GM18858 (cell line): ENCODE results near the gene KLK14.

Experiments used
- ATAC-seq: cut with Tn5 transposase; IDR thresholded peaks from one replicate; pipeline ENCODE4 v1.9.1; 2021; ENCODE audit not compliant: unreplicated experiment

The KLK14 gene

DNA sequence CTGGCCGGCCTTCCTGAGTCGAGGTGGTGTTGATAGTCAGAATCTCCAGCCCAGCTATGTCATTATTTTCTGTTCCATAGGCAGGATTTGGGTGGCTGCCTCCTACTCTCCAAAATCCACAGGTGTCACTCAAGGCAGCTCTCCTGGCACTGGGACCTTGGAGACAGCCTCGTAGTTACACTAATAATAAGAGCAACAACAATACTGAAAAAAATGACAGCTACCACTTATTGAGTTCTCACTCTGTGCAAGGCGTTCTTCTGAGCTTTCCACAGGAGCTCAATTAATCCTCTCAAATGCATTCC, 35.7 kb downstream of the KLK14 start:
- no peak for ATAC-seq

DNA sequence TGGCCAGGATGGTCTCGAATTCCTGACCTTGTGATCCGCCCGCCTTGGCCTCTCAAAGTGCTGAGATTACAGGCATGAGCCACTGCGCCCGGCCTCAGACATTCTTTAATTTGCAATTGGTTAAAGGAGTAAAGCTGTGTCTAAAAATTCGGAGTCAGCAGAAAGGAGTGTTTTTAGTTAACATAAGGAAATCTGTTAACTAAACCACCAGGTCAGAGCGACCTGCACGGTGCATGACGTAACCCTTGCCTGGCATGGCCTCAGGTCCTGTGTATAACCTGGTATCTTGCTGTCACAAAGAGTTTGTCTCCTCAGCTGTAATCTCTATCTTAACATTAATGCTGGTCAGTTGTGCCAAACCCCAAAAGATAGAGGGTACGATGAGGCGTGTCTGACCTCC, 38.4 kb downstream of the KLK14 start:
- ATAC-seq, result no peak

DNA sequence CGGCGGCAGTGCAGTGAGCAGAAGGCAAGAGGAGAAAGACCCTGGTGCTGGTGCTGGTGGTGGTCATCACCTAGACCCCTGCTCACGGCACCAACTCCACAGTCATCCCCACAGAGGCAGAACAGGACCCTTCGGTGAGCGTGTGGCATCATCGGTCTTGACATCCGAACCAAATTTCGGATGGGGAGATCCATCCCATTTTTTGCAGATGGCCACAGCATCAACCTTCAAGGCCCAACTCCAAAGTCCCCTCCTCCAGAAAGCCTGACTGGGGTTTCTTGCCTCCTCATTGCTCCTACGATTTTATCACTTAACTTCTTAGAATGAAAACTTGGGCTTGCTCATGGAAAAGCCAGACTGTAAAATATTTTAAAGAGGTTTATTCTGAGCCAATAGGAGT, 39.2 kb downstream of the KLK14 start:
- ATAC-seq, result no peak

DNA sequence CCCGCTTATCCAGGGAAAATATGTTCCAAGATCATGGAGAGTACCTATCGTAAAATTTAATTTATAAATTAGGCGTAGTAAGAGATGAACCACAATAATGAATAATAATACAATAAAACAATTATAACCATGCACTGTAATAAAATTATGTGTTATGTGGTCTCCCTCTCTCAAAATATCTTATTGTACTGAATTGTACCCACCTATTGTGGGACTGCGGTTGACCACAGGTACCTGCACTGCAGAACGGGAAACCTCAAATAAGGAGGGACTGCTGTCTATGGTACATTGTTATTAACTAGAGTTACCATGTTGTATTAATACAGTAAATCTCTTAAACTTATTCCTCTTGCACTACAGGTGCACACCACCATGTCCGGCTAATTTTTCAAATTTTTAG, 42.5 kb downstream of the KLK14 start:
- ATAC-seq, result no peak

DNA sequence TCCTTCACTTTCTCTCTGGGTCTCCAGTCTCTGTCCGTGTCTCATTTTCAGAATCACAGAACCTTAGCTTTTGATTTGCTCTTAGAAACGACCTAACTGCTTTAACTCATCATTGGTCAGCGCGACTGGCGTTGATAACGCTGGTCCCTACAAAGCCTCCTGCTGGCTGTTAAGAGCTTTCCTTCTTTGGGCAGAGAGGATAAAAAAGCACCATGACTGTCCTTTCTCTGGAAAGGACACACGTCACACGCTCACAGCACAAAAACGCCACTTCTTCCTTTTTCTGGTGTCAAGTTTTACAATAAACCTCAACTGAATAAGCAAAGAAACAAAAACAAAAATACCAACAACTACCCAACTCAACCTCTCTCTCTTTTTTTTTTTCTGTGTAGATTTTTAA, 46.2 kb downstream of the KLK14 start:
- ATAC-seq, result no peak

DNA sequence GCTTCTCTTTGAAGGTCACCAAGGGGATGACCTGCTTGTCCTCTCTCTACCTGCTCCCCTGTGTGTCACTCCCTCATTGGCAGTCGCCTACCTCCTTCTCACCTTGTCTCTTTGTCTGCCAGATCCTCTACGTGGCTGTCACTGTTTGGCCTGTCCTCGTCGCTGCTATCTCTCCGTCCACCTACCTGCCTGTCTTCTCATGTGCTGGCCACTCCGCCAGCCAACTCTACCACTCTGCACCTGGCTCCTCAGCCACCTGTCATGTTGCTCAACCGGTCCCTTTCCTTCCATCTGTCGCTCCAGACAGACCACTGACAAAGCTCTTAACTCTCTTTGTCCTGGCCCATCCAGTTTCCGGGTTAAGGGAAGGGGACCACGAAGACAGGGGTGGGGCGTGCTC, 48.0 kb downstream of the KLK14 start, which contains the start of gene KLK12:
KLK12 (minus strand) TSS at position 299 of the 400 bp plus-strand sequence. CDS start 381 bp downstream, outside the sequence.
- no peak for ATAC-seq

DNA sequence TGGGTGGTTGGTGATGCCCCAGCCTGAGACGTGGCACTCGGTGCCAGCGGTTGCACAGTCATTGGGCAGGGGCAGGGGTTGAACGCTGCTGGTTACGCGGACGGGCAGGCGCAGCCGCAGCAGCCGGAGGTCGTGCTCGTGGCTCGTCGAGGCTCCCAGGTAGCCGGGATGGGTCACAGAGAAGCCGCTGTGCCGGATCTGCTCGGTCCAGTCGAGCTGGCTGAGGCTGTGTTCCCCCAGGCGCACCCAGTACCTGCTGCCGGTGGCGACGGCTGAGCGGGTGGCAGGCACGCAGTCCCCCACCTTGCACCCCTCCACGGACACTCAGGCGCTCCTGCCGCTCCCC, 50.8 kb downstream of the KLK14 start:
- no peak for ATAC-seq

DNA sequence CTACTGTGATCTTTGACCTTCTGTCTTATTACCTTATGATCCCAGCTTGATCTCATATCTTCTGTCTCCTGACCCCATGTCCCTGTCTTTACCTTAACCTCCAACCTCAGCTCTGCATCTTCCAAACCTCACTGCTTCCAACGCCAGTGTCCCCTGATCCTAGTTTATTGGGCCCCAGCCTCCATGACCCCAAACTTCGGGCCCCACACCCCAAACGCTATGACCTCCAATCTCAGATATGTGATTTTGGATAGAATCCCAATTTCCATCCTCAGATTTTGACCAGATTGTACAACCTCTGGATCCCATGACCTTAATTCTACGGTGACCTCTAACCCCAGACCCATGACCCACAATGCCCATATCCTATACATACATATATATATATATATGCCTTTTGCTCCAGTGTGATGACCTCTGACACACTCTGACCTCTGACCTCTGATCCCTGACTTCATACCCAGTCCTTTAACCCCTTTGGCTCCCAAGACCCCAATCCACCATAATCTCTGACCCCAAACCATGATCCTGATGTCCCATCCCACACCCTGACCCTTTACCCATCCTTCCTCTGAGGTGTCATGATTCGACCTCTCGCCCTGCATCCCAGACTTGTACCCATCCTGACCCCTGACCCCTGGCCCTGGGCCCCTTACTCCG, 51.3 kb downstream of the KLK14 start:
- no peak for ATAC-seq

DNA sequence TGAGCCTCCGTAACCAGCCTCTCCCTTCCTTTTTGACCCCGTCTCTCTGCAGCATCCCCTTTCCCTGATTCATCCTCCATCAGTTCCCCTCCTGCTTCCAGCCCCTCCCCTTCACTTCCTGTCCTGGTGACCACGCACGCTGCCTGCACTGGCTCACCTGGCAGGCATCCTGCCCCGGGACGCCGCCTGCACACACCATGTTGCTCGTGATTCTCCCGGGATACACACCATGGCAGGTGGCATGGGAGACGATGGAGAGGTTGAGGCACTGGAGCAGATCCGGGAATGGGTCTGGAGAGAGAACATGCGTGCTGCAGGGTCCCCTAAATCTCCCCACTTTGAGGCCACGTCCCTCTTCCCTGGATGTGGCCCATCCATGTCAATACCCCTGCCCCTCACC, 52.1 kb downstream of the KLK14 start:
- no peak for ATAC-seq

DNA sequence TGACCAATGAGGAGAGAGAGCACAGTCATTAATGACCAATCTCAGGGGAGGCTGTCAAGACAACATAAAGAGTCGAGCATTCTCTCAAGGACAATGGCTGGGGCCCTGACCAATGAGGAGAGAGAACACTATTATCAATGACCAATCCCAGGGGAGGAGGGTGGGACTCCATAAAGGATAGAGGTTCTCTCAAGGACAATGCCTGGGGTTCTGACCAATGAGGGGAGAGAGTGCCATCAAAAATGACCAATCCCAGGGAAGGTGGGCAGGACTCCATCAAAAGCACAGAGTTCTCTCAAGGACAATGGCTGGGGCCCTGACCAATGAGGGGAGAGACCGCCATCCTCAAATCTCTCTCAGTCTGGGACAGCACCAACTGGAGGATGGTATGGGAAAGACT, 53.0 kb downstream of the KLK14 start:
- ATAC-seq, result no peak
